GM12801 (cell line): ENCODE results near the gene FMNL2.

Source experiments
- TF ChIP-seq, protein P1 (sequence below): IDR thresholded peaks from one replicate; pipeline ENCODE4 v1.5.1; 2011; ENCODE audit warnings: control low read depth; ENCODE audit not compliant: insufficient read length; ENCODE audit errors: extremely low read depth

Gene FMNL2

DNA sequence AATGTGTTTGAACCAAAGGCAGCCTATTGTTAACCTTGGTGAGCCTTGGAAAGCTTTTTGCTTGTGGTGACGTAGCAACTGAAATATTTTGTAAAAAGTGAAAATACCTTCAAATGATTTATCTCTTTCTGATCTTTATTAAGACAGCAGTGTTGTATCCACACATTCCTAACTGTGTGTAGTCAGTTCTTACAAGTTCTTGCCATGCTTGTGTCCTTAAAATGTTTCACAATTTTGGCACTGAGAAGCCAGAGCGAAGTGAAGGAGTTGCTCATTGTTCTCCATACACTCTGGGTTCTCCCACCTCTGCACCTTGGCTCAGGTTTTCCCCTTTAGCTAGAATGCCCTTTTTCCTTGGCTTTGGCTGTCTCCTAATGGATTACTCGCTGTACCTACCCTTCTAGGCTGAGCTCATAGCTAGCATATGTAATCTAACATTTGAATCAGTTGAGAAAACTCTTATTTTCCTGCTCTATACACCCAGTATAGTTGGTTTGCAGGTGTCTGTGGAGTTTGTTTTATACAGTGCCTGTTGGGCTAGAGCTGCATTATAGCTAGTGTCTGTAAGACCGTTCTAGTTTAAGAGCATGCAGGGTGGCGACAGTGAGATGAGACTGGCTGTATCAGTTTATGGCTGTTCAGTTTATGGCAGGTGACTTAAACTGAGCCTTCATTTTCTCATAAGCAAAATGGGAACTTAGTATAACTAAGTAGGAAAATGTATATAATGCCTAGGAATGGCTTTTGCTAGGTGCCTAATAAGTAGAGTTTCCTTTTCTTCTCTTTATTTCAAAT is 45.5 kb downstream of the FMNL2 start:
- TF ChIP-seq, protein P1, sequence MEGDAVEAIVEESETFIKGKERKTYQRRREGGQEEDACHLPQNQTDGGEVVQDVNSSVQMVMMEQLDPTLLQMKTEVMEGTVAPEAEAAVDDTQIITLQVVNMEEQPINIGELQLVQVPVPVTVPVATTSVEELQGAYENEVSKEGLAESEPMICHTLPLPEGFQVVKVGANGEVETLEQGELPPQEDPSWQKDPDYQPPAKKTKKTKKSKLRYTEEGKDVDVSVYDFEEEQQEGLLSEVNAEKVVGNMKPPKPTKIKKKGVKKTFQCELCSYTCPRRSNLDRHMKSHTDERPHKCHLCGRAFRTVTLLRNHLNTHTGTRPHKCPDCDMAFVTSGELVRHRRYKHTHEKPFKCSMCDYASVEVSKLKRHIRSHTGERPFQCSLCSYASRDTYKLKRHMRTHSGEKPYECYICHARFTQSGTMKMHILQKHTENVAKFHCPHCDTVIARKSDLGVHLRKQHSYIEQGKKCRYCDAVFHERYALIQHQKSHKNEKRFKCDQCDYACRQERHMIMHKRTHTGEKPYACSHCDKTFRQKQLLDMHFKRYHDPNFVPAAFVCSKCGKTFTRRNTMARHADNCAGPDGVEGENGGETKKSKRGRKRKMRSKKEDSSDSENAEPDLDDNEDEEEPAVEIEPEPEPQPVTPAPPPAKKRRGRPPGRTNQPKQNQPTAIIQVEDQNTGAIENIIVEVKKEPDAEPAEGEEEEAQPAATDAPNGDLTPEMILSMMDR, result no peak

DNA sequence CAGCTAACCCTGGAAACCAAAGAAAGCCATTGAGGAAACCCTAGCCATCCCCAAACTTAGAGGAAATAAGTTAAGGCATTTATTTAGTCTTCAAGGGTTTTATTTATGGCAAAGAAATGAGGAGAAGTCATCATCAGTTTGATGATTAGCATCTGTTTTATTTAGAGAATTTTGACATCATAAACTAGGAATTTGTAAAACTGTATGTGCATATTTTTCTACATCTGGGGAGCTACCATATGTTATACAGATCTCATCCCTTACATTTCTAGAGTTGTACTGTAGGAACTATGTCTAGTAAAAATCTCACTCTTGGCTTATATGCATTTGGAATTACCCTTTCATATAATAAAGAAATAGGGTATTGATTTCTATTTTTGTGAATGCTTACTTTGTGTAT is 48.7 kb downstream of the FMNL2 start:
- TF ChIP-seq, protein P1, result no peak

DNA sequence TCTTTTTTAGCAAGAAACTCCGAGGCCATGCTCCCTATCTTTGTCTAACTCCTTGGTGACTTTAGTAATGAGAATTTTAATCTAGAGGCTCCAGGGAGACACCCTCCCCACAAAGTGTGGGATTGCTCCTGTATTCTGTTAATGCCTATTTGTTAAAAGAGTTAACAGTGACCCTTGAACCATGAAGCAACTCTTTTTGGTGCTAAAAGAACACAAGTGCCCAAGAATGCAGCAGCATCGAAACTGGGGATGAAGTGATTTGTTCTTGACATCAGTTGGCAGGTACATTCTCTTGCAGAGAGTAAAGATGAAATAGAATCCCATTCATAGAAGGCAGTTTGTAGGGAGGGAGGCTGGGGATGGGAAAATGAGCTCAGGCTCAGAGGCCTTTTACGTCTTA is 50.0 kb downstream of the FMNL2 start:
- TF ChIP-seq, protein P1, result no peak

DNA sequence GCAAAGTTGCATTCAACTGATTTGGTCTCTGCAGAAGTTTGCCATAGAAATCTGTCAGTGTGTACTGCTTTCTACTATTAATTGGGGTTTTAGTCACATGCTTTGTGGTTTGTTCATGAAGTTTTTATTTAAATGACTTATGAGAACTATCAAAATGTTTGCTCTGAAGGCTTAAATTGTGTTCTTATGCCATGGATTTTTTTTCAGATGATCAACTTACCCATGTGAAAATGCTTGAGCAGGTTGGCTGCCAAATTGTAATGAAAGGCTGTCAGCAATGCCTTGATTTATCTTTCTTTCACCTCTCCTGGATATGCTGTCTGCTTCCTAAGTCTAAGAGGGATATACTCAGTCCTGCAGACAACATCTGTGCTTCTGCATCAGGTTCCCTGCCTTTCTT is 50.7 kb downstream of the FMNL2 start:
- TF ChIP-seq, protein P1, result no peak

DNA sequence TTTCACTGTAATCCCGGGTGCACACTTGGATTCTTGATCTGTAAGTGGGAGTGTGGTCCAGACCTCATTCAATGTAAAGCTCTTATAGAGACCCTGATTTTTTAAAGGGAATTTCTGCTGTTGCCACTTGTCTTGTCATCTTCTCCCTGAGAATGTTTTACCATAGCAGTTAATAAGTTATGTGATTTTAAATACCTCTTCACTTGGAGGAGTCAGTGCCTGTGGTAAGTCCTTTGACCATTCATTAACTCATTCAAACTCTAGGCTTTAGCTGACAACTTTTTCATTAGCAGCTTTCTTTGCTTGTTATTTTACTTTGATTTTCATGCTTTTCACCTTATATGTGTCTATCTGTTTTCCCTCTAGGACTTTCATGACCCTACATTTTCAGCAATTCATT is 51.3 kb downstream of the FMNL2 start:
- TF ChIP-seq, protein P1, result no peak

DNA sequence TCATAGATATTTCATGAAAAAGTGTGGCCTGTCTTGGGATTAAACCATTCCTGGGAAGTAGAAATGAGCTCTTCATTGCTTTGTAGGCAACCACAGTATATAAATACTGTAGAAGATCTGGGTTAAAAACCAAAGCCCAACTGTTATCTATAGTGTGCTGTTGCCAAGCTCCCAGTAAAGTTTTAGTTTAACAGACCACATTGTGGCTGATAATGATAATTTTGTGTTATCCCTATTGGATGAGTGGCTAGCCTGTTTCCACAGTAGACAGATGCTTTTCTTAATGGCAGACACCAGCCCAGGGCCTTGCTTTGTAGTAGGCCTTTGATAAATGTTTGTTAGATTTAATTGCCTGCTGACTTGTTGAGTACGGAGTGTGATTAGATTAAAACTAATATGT is 52.1 kb downstream of the FMNL2 start:
- TF ChIP-seq, protein P1, result no peak

DNA sequence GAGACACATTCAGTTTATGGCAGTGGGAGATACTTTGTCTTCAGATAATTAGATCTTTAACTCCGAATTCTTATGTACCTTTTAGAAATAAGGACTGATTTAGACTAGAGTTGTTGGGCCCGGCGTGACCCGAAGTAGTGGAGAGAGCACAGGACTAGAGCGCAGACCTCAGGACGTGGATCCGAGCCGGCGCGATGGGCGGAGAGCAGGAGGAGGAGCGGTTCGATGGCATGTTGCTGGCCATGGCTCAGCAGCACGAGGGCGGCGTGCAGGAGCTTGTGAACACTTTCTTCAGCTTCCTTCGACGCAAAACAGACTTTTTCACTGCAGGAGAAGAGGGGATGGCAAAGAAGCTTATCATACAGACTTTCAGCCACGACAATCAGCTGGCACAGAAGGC is 54.5 kb downstream of the FMNL2 start:
- TF ChIP-seq, protein P1, result no peak

DNA sequence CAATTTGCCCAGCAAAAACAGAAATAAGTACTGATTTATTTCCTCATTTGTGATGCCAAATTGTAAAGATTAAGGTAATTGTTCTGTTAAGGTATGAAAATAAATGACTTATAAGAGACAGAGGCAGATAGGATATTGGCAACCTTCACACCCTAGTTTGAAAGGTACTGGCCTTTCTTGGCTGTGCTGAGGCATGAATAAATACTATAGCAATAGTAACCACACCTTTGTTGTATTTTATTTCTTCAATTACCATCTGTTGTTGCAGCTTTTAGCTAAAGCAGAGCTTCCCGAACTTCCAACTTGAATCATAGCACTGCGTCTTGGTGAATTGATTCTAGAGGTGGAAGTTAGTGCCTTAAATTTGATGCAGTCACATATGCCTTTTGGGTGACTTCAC is 55.9 kb downstream of the FMNL2 start:
- TF ChIP-seq, protein P1, result no peak
